Germinal center (tissue), 1 donor: ENCODE measurements around the gene NKD1.

Source experiments
- DNase-seq: peaks from one replicate; pipeline ENCODE4 v3.0.0; 2012; ENCODE audit warnings: mixed read lengths, low spot score

Gene NKD1

DNA sequence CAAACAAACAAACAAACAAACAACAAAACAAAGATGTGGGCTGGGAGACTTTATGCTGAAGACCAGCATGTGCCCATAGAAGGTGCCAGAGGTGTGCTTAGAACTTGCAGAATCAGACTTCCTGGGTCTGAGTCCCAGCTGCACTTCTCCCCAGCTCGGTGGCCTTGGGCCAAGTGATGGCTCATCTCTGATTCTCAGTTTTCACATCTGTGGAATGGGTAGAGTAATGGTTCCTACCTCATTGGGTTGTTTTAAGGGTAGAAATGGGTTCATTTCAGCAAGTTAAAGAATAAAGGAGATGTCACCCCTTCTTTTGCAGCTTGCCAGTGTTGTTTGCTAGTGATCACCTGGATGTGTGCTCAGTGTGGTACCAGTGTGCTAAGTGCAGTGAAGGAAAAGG is 10.7 kb downstream of the NKD1 start:
- no peak for DNase-seq

- no peak for DNase-seq
Observed at GRCh38 chr16:50559342-50559741, 11.1 kb downstream of the NKD1 start.

DNA sequence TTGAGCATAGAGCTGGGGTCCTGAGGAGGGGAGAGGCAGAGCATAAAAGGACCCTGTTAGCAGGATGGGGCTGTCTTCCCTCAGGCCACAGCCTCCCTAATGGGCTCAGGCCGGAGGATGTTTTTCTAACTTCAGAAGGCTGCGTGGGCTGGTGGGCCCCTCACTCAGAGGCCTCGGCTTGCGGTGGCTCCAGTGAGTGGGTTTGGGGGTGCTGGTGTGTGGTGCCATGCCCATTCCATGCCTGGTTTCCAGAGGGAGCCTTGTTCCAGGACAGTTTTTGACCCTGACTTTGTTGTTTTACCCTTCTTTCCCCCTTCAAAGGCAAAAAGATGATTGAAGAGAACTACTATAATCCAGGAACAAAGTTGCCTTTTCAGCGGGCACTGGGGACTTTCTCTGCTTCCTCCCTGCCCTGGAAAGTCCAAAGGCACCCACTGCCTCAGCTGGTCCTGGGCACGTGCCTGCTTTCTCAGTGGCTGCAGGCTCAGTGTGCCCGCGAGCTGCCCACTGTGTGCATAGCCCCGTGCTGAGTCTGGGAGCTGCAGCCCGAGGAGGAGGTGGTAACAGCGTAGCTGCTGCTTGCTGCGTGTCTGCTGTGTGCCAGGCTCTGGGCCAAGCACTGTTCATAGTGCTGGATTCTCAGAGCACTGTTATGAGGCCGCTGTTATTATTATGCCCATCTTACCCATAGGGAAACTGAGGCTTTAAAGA is 11.8 kb downstream of the NKD1 start:
- no peak for DNase-seq

DNA sequence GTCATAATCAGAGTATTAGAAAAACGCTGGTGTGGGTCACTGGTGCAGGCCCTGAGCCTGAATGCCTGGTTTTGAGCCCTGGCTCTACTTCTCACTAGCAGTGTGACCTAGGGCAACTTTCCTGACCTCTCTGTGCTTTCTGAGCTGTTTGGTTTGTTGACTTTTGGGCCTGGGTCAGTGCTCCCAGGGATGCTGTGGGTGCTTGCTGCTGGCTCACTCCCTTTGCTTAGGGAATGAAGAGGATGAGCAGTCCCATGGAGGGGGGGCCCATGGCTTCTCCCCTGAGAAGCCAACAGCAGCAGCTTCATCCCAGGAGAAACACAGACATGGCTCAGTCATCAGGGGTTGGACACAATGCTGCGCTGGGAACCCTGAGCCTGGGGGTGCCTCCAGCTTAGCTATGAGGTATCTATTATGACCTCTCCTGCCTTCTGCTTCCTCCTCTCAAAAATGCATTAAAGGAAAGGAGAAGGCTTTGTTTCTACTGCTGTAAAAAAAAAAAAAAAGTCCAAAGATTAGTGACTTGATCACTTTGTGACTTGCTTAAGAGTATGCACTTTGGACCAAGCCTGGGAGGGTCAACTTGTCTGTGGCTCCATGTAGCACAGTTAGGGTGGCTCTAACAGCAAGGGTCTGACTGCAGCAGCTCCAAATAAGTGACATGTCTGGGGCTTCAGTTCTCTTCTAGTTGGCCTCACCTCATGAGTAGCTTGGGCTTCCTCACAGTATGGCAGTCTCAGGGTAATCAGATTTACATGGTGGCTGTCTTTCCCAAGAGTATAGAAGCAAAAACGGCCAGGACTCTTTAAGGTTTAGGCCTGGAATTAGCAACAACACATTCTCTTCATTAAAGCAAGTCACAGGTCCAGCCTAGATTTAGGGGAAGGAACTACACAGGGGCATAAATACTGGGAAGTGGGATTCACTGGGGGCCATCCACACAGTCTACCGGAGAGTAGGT is 13.0 kb downstream of the NKD1 start:
- DNase-seq: no peak

GRCh38 chr16:50562657-50563056 is 14.5 kb downstream of the NKD1 start:
- no peak for DNase-seq

DNA sequence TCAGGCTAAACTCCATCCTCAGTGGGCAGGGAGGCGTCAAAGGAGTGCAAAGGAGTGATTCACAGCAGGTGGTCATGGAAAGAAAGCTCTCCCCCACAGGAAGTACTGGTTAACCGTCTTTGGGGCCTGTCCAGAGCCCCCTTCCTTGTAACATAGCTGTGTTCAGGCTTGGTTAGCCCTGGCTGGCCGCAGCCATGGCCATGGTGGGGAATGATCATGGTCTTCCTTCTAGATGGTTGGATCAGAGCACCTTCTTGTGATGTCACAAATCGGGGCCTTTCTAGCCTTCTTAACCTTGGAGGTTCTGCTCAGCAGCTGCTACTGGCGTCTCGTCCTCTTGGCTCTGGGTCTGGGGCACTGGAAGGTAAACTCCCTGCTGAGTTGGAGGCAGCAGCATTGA is 15.8 kb downstream of the NKD1 start:
- DNase-seq: no peak

DNA sequence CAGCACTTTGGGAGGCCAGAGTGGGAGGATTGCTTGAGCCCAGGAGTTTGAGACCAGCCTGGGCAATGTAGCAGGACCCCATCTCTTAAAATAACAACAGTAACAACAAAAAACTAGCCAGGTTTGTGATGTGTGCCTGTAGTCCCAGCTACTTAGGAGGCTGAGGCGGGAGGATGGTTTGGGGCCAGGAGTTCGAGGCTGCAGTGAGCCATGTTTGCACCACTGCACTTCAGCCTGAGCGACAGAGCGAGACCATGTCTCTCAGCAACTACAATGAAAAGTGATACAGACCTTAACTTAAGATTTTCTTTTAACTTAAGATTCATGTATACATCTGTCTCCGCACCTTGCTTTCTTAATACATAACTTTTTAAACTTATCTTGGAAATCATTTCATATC is 17.2 kb downstream of the NKD1 start:
- DNase-seq: no peak

GRCh38 chr16:50566014-50566962 is 18.1 kb downstream of the NKD1 start:
- no peak for DNase-seq

- no peak for DNase-seq
Observed at GRCh38 chr16:50567651-50568050, 19.5 kb downstream of the NKD1 start.

DNA sequence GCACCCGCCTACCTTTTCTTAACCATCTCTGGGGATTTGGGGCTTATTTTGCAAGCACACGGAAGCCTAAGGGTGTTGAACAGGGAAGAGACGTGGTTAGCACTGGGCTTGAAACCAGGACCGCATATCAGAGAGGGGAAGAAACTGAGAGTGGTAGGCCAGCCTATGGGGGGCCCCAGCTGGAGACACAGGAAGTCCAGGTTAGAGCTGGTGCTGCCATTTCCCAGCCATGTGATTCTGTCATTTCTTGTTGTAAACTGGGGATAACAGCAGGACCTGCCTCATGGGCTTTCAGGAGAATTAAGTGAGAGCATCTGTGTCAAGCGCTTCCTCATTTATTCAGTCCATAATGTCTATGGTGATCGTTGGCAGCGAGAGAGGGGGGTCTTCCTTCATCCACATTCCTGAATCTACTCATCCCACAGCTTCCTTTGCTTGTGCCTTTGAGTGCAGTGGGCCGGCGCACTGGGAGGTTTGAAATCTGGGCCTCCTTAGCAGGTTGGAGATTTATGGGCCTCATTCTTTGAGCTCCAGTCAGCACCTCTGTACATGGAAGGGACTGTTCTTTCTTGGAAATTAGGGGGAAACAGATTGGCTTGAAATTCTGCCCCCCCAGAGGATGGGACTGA is 20.1 kb downstream of the NKD1 start:
- no peak for DNase-seq

GRCh38 chr16:50570354-50570753 is 22.2 kb downstream of the NKD1 start:
- no peak for DNase-seq

DNA sequence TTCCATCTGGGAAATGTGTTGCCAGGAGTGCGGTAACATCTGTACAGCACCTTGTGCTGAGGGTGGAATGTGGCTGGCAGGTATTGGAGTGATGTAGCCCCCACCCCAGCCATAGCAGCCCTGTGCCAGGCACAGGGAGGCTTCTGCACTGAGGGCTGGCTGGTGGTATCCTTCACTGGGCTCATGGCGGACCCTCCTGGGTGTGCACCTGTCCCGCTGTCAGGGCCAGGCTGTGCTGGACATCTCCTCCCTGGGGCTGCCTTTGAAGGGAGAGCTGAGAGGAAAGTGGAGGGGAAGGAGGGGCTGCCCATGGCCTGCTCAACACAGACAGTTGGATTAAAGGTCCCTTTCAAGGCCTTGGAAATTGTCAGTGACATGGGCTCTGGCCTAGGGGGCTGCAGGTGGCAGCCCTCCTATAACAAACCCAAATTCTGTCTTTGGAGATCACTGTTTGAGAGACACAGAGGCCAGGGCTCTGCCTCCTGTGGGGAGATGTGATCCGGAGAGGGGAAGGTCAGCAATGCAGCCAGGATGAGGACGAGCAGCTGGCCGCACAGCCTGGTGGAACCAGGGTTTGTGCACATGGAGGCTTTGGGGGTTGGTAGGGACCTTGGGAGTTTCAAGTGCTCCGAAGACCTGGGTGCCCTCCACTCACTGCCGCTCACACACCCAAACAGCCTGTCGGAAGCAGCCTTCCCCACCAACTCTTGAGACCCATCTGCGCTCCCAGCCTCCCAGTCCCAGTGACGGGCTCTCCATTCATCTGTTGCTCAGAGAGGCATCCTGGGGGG is 22.8 kb downstream of the NKD1 start:
- no peak for DNase-seq

GRCh38 chr16:50571786-50572185 is 23.6 kb downstream of the NKD1 start:
- DNase-seq: no peak

- DNase-seq: no peak
Observed at GRCh38 chr16:50572700-50573099, 24.5 kb downstream of the NKD1 start.

- DNase-seq: no peak
Observed at GRCh38 chr16:50573279-50573678, 25.1 kb downstream of the NKD1 start.

- DNase-seq: no peak
Observed at GRCh38 chr16:50573947-50574744, 25.9 kb downstream of the NKD1 start.

DNA sequence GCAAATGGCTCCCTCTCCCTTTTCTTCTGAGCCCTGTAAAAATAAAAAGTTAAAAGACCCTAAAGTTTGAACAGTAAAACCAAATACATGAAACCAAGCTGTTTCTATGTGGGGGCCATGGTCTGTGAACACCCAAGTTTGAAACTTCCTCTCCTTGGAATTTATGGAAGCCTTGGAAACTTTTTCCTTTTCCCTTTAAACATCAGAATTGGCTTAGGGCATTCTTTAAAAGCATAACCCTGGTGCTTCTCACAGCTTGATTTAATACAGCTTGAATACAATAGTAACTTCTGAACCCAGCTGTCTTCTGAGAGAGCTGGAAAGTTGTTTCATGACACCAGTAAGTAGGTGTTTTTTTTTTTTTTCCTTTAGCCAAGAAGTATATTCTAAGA is 26.5 kb downstream of the NKD1 start:
- DNase-seq: no peak

- DNase-seq: no peak
Observed at GRCh38 chr16:50575743-50576142, 27.5 kb downstream of the NKD1 start.

DNA sequence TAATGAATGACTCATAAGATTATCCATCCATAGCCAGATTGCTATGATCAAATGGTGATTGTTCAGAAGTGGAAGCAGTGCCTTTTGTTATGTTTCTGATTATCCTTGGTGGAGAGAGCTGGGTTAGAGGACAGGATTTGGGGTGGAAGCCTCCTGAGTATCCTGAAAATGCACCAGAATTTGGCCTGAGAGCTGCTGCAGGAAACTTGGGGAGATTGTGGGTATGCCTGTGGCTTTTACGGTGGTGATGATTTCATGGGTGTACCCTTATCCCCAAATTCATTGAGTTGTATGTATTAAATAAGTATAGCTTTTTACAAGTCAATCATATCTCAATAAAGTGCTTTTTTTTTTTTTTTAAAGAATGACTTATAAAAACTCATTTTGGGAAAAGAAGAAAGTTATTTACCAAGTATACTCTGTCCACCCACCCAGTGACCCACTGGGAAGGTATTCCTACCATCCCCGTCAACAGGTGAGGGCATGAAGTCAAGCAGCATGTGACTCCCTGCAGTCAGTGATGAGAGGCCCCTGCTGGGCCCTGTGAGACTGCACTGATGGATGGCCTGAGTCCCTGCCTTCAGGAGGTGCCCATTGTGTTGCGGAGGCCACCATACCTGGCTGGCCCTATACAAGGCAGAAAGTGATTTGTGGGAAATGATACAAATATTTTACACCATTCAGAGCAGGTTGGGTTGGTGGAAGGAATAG is 28.4 kb downstream of the NKD1 start:
- DNase-seq: no peak
